LNCaP clone FGC (cell line): ENCODE results near the gene ADD2.

Experiments used
- DNase-seq: peaks from one replicate; pipeline ENCODE4 v3.0.0-alpha.2; 2011; ENCODE audit warnings: low read depth
- H3K4me3 ChIP-seq: 2 replicates; pipeline ENCODE4 v1.5.1; 2011; ENCODE audit warnings: mild to moderate bottlenecking, low read depth, low read length, control low read depth
- TF ChIP-seq, protein P1 (sequence below): IDR thresholded peaks from 2 replicates; pipeline ENCODE4 v1.5.1; 2012; ENCODE audit warnings: mild to moderate bottlenecking; ENCODE audit not compliant: control insufficient read depth, insufficient read depth; ENCODE audit errors: extremely low read depth

Gene ADD2

DNA sequence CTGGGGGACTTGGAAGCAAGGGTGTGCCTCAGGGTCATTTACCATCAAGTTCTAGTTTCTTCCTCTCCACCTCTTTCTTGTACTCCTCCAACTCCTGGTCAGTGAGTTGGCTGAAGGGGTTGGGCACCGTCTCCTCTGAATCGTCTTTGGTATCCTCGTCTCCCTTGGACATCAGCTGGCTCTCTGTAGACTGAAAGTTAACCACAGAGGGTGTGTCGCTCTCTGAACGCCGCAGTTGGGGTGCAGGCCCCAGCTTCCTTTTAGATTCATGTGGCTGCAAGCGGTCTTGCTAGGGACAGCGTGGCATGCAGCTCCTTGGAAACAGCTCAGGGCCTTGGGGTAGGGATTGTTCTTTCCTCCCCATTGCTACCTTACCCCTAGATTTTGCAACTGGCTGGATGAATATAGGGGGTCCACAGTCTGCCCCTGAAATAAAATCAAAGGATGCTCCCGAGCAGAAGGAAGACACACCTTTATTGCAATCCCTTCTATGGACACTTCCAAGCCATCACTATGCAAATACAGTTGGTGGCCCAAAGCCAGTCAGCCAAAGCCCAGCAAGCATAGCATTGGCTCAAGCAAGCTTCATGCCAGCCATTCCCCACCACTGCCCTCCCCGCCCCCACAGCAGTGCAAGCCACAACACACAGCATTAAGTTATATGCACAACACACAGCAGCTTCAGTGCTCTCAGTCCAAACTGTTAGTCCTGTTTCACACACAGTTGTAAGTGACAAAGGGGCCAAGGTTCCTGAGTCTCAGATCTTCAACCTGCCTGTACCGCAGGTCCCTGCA is 93.2 kb downstream of the ADD2 start:
- TF ChIP-seq, protein P1, sequence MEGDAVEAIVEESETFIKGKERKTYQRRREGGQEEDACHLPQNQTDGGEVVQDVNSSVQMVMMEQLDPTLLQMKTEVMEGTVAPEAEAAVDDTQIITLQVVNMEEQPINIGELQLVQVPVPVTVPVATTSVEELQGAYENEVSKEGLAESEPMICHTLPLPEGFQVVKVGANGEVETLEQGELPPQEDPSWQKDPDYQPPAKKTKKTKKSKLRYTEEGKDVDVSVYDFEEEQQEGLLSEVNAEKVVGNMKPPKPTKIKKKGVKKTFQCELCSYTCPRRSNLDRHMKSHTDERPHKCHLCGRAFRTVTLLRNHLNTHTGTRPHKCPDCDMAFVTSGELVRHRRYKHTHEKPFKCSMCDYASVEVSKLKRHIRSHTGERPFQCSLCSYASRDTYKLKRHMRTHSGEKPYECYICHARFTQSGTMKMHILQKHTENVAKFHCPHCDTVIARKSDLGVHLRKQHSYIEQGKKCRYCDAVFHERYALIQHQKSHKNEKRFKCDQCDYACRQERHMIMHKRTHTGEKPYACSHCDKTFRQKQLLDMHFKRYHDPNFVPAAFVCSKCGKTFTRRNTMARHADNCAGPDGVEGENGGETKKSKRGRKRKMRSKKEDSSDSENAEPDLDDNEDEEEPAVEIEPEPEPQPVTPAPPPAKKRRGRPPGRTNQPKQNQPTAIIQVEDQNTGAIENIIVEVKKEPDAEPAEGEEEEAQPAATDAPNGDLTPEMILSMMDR: no peak
- no peak overlapping the region for H3K4me3 ChIP-seq
- DNase-seq: no peak

DNA sequence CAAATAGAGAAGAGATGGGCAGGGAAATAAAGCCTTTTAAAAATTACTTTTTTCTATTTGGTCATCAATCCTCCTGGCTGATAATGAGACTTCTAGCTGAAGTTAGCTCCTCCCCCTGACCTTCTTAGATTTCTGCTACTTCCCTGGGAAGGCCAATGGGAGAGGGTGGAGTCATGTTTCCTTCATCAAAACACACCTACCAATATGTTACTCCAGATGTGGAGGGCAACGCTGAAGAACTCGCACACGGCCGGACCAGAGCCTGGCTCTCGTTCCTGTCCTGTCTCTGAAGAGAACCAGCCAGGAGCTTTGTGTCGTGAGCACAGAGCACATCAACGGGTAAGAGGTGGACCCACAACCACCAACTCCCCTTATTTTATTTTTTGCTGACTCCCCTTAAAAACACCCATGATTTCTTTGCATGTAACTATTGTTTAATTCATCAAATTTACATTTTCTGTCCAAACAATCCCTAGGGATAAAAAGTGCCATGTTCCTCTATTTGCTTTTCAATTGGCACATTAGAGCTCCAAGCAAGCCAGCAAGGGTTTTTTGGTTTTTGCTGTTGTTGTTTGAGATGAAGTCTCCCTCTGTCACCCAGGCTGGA is 94.9 kb downstream of the ADD2 start:
- DNase-seq: no peak
- no peak overlapping the region for H3K4me3 ChIP-seq
- TF ChIP-seq, protein P1: no peak

DNA sequence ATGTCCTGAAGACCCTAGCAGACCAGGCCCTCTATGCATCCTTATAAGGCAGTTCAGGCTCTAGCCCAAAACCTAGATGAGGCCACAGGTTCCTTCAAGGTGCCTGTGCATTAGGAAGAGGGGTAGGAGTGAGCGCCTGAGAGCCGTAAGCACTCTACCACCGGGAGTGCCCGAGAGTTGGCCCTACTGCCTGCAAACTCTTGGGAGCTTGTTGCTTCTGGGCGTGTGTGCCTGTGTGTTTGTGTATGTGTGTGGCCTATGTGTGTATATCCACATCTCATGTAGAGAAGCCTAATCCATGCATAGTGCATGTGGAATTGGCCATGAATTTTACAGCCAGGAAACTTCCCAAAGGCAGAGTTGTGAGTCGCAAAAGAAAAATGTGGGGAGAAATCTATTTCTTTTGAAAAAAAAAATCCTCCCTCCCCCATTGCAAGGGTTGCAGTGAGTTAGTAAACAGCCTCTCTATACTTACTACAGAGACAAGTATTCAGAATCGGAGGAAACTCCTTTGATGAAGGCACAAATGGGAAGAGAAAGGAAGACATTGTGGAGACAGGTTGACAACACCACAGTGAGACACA is 96.8 kb downstream of the ADD2 start:
- TF ChIP-seq, protein P1: no peak
- no peak overlapping the region for H3K4me3 ChIP-seq
- no peak for DNase-seq

DNA sequence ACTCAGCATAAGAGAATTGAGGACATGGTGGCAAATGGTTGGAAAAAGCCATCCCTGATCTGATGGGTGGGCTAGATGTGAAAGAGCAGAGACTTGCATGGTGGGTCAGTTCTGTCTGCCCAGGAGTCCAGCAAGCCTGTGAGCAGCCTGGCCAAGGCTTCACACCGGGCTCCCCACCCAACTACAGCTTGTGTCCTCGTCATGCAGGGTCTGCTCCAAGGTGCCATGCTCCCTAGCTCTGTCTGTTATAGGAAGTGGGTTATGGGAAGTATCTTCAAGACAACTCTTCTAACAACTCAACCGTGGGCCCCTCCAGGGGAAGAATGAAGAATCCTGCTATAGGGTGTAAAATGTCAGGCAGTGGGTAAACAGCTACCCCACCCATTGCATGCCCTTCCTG is 97.4 kb downstream of the ADD2 start:
- TF ChIP-seq, protein P1: no peak
- no peak for DNase-seq
- no peak overlapping the region for H3K4me3 ChIP-seq

DNA sequence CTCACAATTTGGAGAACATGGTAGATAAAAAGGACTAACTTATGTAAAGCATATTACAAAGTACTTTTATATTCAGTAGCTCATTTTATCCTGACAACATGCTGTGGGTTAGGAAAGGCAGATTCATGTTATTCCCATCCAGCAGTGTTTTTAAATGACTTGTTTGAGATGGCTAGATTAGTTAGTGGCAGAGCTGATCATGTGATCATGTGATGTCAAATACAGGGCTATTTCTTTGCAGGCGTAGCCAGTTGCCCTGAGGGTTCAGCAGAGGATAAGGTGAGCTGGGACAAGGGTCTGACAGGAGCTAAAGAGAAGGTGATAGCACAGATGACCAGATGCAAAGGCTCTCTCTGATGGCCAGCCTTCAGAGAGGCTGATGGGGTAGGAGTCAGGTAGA is 97.8 kb downstream of the ADD2 start:
- no peak for DNase-seq
- TF ChIP-seq, protein P1: no peak

GRCh38 chr2:70668911-70669310 is 99.1 kb downstream of the ADD2 start:
- no peak overlapping the region for H3K4me3 ChIP-seq
- TF ChIP-seq, protein P1: no peak
- DNase-seq: no peak

More for the DNA sequence above, 97.8 kb downstream of the ADD2 start:
- H3K4me3 ChIP-seq: no peak overlapping the region
